Limb (tissue), 2 donors: ENCODE measurements around the gene MAPRE3.
"Not testable (repeated sequence)": the region's sequence is repeated elsewhere in the genome, so short reads cannot be mapped to it uniquely, and the experiment has no call there.

Experiments used
- DNase-seq, 2 donors: peaks; one replicate each; pipeline ENCODE4 v3.0.0-alpha.2; 2016; ENCODE audit errors: extremely low spot score in 2 of 2

The MAPRE3 gene

DNA sequence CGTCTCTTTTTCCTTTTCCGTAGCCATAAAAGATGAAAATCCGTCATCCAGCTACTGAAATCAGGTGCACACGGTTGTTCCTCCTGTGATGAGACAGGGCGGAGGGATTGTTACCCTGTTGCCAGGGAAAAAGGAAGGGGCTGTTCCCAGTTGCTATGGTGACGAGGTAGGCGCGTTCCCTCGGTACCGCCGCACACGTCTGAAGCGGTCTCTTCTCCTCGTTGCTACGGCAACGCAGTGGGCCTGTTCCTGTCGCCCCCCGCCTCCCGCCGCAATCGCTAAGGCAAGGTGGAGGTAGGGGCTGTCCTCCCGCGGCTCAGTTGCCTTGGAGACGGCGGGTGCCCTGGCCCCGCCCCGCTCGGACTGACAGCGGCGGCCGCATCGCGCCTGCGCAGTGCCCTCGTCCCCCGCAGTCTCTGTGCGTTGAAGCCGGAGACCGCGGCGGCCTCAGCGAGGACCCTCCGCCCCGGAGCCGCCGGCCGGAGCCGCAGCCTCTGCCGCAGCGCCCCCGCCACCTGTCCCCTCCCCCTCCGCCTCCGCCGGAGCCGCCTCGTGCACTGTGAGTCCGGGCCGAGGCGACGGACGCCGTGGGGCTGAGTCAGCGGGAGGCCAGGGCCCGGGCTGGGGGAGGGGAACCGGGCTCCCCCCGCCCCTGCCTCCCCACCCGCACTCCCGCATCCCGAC, at the start of gene MAPRE3:
Gene MAPRE3 (plus strand): TSS at position 394 of the 684 bp plus-strand sequence. CDS start 51,582 bp downstream, outside the sequence.
- DNase-seq = peak; percentile 75 to 94

- DNase-seq = no peak
Measured at GRCh38 chr2:26921323-26921722, 49.1 kb upstream of the MAPRE3 start.

- peak; percentile 27 to 54 for DNase-seq
Measured at GRCh38 chr2:26922405-26923188, 47.8 kb upstream of the MAPRE3 start.

DNA sequence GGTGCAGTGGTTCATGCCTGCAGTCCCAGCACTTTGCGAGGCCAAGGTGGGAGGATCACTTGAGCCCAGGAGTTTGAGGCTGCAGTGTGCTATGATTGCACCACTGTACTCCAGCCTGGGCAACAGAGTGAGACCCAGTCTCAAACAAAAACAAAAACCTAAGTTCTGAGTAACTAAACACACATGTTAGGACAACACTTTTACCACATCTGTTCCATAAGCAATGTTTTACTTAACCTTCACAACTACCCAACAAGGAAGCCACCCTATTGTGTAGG, 47.3 kb upstream of the MAPRE3 start:
- not testable (repeated sequence) for DNase-seq

DNA sequence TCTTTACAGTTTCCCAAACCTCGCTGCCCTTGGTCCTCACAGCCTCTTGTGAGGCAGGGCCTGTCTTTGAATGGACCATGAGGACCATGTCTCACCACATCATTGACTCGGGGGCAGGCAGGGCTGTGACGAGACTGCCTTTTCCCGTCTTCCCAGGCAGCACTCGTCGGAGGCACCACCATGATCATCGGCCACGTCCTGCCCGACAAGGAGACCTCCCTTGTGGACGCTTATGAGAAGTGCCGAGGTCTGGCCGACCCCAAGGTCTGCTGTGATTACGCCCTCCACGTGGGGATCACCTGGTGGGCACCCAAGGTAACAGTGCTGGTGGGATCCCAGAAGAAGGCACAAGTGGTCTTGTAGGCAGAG, 45.7 kb upstream of the MAPRE3 start:
- no peak for DNase-seq

DNA sequence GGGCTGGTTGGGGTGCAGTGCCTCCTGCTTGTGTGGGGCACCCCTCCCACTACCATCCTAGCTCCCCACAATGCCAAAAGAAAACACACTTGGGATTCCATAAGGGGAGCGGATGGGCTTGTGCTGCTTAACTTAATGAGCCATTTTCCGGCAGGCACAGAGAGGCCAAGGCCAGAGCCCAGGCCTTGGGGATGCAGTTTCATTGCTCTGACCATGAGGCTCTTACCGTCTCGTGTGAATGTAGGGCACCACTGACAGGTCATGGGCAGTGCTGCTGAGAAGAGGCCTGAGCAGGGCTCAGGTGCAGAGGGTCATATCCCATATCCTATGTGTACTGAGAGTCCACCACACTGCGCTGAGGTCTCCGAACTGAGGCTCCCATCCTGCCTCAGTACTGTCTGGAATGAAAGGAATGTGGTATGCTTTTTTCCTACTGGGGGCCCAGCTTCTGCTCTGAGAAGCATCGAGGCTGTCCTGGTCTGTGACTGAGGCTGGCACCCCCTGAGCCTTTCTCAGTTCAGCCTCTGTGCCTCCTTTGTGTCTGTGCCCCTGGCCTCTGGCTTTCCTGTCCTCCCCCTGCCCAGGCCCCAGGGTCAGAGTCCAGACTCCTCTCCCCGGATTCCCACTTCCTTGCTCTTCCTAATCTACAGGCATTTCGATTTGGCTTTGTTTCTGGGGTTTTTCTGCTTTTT, 45.2 kb upstream of the MAPRE3 start:
- DNase-seq = no peak

- DNase-seq = no peak
Measured at GRCh38 chr2:26927221-26927620, 43.2 kb upstream of the MAPRE3 start.

DNA sequence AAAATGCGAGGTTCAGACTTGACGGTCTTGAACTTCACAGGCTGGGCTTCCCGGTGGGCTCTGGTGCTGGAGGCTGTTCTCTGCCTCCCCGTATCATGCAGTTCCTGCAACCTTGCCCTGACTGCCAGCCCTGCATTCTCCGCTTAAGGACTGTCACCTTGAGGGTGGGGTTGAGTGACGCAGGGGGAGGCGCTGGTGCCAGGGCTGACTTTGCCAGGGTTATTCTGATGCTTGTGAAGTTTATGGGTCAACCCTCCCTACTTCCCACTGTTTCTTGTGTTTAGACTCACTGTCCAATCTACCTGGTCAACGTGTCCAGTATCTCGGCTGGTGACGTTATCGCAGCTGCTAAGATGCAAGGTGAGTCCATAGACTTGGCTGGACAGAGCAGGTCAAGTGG, 37.5 kb upstream of the MAPRE3 start:
- DNase-seq = no peak

DNA sequence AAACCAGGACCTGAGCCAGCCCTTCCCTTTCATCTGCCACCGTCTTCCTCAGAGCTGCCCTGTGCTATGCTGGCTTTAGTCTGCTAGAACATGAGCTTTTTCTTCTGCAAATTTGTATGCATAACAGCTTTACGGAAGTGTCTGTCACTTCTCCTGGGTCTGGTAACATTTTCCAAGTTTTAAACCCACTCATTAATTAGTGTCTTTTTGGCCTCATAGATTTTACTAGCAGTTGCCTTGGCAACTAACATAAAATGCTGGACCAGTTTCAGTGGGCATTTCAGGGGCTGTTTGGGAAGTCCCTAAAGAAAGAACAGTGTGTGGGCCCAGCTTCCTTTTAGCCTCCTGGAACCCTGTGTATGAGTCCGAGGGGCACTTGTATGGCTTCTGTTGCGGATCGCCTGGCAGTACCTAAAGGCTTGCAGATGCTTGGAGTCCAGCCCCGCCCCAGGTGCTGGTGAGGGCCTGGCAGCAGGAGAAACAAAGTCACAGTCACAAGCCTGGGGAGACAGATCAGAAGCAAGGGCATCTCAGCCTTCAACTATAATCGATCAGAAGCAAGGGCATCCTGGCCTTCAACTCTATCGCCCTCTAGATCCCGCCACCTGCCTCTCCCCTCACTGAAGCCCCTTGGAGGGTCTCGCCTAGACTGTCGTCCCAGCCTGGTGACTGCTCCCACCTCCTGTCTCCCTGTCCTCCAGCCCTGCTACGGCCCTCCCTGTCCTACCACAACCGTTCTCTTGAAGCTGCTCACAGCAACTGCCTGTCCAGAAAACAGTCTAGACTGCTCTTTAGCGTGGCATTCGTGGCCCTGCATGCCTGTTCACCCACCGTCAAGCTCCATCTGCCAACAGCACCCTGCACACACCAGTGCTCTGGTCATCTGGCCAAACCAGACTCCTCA, 36.8 kb upstream of the MAPRE3 start:
- no peak for DNase-seq

DNA sequence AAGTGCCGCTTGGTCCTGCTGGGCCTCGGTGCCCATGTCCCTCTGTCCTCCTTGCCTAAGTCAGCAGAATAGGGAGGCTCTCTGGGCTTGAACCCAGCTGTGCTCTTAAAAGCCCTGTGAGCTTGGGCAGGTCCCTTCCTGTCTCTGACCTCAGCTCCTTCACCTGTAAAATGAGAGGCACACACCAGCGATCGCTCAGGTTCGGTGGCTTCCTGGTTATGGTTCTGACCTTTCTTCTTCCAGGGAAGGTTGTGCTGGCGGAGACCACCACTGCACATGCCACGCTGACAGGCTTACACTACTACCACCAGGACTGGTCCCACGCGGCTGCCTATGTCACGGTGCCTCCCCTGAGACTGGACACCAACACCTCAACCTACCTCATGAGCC, 36.1 kb upstream of the MAPRE3 start:
- DNase-seq = no peak

- DNase-seq = no peak
Measured at GRCh38 chr2:26934985-26935384, 35.5 kb upstream of the MAPRE3 start.

- no peak for DNase-seq
Measured at GRCh38 chr2:26936855-26937254, 33.6 kb upstream of the MAPRE3 start.

GRCh38 chr2:26938399-26939118, 31.9 kb upstream of the MAPRE3 start:
- no peak for DNase-seq

DNA sequence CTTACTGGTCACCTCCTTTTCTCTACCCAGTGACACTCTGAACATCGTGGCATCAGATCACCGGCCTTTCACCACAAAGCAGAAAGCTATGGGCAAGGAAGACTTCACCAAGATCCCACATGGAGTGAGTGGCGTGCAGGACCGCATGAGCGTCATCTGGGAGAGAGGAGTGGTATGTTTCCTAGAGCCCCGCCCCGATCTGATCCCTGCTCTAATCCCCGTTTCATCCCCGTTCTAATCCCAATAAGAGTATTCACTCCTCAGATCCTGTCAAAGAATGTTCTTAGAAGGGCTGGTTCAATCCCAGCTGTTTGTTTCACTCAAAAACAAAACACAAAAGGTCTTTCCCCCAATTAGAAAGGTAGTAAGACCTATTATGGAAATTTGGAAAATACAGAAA, 30.4 kb upstream of the MAPRE3 start:
- DNase-seq = no peak

- DNase-seq = no peak
Measured at GRCh38 chr2:26941486-26941885, 29.0 kb upstream of the MAPRE3 start.

GRCh38 chr2:26942543-26943295, 27.7 kb upstream of the MAPRE3 start:
- peak; percentile 38 to 82 for DNase-seq

GRCh38 chr2:26945991-26946750, 24.3 kb upstream of the MAPRE3 start:
- no peak for DNase-seq

DNA sequence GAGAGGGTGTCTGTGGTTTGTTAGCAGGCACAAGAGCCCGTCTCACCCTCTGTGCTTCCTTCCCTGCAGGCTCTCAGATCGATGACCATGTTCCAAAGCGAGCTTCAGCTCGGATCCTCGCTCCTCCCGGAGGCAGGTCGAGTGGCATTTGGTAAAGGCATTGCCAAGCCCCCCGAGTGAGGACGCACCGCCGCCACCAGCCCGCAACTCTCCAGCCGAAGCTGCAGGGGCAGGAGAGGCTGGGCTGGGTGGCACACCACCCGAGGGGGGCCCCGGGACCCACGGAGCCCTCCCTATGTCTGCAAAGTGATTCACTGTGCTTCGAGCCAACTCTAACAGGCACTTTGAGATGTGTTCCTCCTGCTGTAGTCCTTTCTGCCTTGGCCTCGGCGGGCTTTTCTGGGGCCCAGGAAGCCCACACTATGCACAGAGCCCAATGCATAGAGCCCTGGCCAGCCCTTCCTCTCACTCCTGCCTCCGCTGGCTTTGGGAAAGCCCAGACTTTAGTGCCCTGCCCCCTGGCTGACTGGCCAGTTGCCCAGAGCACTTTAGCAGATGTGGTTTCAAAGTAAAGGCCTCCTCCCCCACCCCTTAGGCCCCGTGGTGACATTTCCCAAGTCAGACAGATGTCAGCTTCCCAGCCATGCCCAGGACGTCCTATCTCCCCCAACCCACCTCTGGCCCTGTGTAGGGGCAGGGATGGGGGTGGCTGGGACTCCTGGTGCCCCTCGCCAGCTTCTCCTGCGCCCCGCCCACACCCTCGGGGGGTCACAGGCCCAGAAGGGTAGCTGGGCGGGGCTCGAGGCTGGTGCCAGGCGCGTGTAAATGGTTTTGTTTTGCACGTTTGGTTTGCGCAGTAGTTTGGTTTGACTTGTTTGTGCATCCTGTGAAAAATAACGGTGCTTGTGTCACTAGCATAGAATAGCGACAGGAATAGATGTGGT, 23.3 kb upstream of the MAPRE3 start:
- DNase-seq = no peak
